Mesendoderm (in vitro differentiated cells): ENCODE results near the gene GRK7.
A peak's percentile ranks its signal among the peaks of the same experiment; 100 is the strongest.

Experiments
- DNase-seq: peaks from one replicate; pipeline ENCODE4 v3.0.0; 2013
- H2AK5ac ChIP-seq: 2 replicates; pipeline ENCODE4 v1.6.1; 2013; ENCODE audit warnings: low read length, inconsistent platforms
- H2BK120ac ChIP-seq: 2 replicates; pipeline ENCODE4 v1.6.1; 2013; ENCODE audit warnings: low read depth, mild to moderate bottlenecking, low read length, moderate library complexity, mixed read lengths
- H2BK15ac ChIP-seq: replicated peaks from 2 replicates; pipeline ENCODE4 v1.6.1; 2013; ENCODE audit warnings: low read depth, mild to moderate bottlenecking, moderate library complexity
- H2BK5ac ChIP-seq: 2 replicates; pipeline ENCODE4 v1.6.1; 2013; ENCODE audit warnings: low read length, inconsistent platforms
- H3K18ac ChIP-seq: 2 replicates; pipeline ENCODE4 v1.6.1; 2013; ENCODE audit warnings: mild to moderate bottlenecking, low read length, mixed read lengths
- H3K23ac ChIP-seq: one replicate; pipeline ENCODE4 v1.6.1; 2013; ENCODE audit warnings: low read length
- H3K27ac ChIP-seq: 2 replicates; pipeline ENCODE4 v1.5.1; 2013; ENCODE audit warnings: low read depth, mild to moderate bottlenecking, inconsistent platforms, low read length, moderate library complexity
- H3K27me3 ChIP-seq: 2 replicates; pipeline ENCODE4 v1.6.1; 2013; ENCODE audit warnings: low read length, control low read depth, mild to moderate bottlenecking, inconsistent platforms; ENCODE audit not compliant: insufficient read depth, poor library complexity
- H3K36me3 ChIP-seq: 2 replicates; pipeline ENCODE4 v1.6.1; 2013; ENCODE audit warnings: low read length, inconsistent platforms; ENCODE audit not compliant: control insufficient read depth, insufficient read depth
- H3K4ac ChIP-seq: one replicate; pipeline ENCODE4 v1.6.1; 2013; ENCODE audit warnings: low read depth, mild to moderate bottlenecking, low read length, moderate library complexity
- H3K4me1 ChIP-seq: 2 replicates; pipeline ENCODE4 v1.6.1; 2013; ENCODE audit warnings: low read depth, low read length, inconsistent platforms; ENCODE audit not compliant: control insufficient read depth
- H3K4me2 ChIP-seq: 2 replicates; pipeline ENCODE4 v1.6.1; 2013; ENCODE audit warnings: low read length
- H3K4me3 ChIP-seq: 2 replicates; pipeline ENCODE4 v1.5.1; 2013; ENCODE audit warnings: mild to moderate bottlenecking, low read length
- H3K56ac ChIP-seq: one replicate; pipeline ENCODE4 v1.6.1; 2013; ENCODE audit warnings: low read length
- H3K79me1 ChIP-seq: 2 replicates; pipeline ENCODE4 v1.6.1; 2013; ENCODE audit warnings: low read length, inconsistent platforms
- H3K79me2 ChIP-seq: 2 replicates; pipeline ENCODE4 v1.6.1; 2013; ENCODE audit warnings: mild to moderate bottlenecking, low read length; ENCODE audit not compliant: control insufficient read depth, insufficient read depth
- H3K9ac ChIP-seq: 2 replicates; pipeline ENCODE4 v1.6.1; 2013; ENCODE audit warnings: low read length, inconsistent platforms
- H4K5ac ChIP-seq: one replicate; pipeline ENCODE4 v1.6.1; 2013; ENCODE audit warnings: low read length
- H4K8ac ChIP-seq: one replicate; pipeline ENCODE4 v1.6.1; 2013; ENCODE audit warnings: low read depth, mild to moderate bottlenecking, control low read depth, low read length, moderate library complexity
- WGBS: extraction: QIAGEN DNeasy Blood & Tissue Kit; methylation state at CpG from one replicate; pipeline ENCODE4 v1.1.7; 2013; ENCODE audit warnings: low lambda C conversion rate, missing lambda C conversion rate; ENCODE audit not compliant: insufficient coverage; ENCODE audit errors: extremely low coverage; 5-methylcytosine and 5-hydroxymethylcytosine counted together

Gene GRK7

DNA sequence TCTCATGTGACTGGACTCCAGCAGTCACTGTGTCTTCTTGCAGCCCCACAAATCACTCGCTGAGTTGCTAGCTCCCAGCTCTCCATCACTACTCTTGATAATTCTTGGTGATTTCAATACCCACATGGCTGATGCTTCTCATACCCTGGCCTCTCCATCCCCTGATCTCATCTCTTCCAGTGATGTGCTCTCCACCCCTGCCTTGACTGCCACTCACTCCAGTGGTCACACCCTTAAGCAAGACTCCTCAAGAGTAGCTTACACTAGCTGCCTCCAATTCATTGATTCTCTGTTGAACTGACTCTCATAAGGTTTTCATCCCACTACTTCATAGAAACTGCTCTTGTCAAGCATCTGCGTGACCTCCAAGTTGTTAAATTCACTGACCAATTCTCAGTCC is 837 bp downstream of the GRK7 start:
- H4K8ac ChIP-seq, result no peak overlapping the region
- H3K4ac ChIP-seq, result no peak overlapping the region
- H4K5ac ChIP-seq, result no peak overlapping the region
- H3K27me3 ChIP-seq, result no peaks in the 10 kb centered on the region
- H3K36me3 ChIP-seq, result no peaks in the 10 kb centered on the region
- H2BK15ac ChIP-seq, result no peak overlapping the region
- no peak overlapping the region for H3K27ac ChIP-seq
- H3K4me3 ChIP-seq, result no peak overlapping the region
- no peak overlapping the region for H3K23ac ChIP-seq
- H3K9ac ChIP-seq, result no peak overlapping the region
- H2BK5ac ChIP-seq, result no peak overlapping the region
- H3K18ac ChIP-seq, result no peak overlapping the region
- no peaks in the 10 kb centered on the region for H3K79me1 ChIP-seq
- no peaks in the 10 kb centered on the region for H3K79me2 ChIP-seq
- DNase-seq, result no peak
- H2AK5ac ChIP-seq, result no peak overlapping the region
- no peak overlapping the region for H2BK120ac ChIP-seq
- no peak overlapping the region for H3K4me2 ChIP-seq
- H3K56ac ChIP-seq, result no peak overlapping the region
- H3K4me1 ChIP-seq, result no peaks in the 10 kb centered on the region
- no CpG with 5 or more reads among the region's 2 CpGs for WGBS

DNA sequence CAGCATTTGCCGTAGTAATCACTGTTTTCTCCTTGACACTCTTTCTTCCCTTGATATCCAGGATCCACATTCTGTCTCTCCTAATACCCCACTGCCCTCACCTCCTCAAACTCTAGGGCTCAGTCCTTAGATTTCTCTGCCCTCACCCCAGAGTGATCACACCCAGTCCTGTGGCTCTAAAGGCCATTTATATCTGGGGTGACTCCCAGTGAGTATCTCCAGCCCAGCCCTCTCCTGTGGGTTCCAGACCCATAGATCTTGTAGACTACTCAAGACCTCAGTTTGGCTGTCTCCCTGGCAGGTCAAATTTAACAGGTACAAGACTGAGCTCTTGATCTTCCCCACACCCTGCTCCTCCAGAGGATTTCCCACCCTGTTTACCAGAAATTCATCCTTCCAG is 1.3 kb downstream of the GRK7 start:
- Histone ChIP-seq H3K4me3 (no peak overlapping the region), H3K4me1 (no peaks in the 10 kb centered on the region), H2BK120ac (no peak overlapping the region), H3K18ac (no peak overlapping the region), H3K79me2 (no peaks in the 10 kb centered on the region), H4K5ac (no peak overlapping the region), H4K8ac (no peak overlapping the region), H3K36me3 (no peaks in the 10 kb centered on the region), H3K9ac (no peak overlapping the region), H3K27ac (no peak overlapping the region), H2BK15ac (no peak overlapping the region), H2BK5ac (no peak overlapping the region), H3K56ac (no peak overlapping the region), H2AK5ac (no peak overlapping the region), H3K79me1 (no peaks in the 10 kb centered on the region), H3K4ac (no peak overlapping the region), H3K23ac (no peak overlapping the region), H3K4me2 (no peak overlapping the region), H3K27me3 (no peaks in the 10 kb centered on the region)
- no CpG with 5 or more reads among the region's 1 CpG for WGBS
- DNase-seq, result no peak

DNA sequence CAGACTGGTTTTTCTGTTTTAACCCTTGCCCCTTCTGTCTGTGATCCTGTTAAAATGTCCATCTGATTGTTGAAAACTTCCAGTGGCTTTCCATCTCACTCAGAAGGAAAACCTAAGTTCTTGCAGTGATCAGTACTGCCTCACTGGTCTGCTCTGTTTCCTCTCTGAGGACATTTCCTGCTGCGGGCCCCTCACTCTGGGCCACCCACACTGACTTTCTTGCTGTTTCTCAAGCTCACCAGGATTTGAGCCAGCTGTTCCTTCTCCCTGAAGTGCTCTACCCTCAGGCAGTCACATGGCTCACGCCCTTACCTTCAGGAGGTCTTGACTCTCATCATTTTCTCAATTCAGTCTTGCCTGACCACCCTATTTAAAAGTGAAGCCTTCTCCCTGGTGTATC is 1.8 kb downstream of the GRK7 start:
- Histone ChIP-seq H4K8ac (no peak overlapping the region), H3K4ac (no peak overlapping the region), H3K18ac (no peak overlapping the region), H3K27ac (no peak overlapping the region), H3K4me2 (no peak overlapping the region), H3K79me2 (no peaks in the 10 kb centered on the region), H2BK120ac (no peak overlapping the region), H3K23ac (no peak overlapping the region), H3K4me3 (no peak overlapping the region), H3K56ac (no peak overlapping the region), H3K27me3 (no peaks in the 10 kb centered on the region), H3K36me3 (no peaks in the 10 kb centered on the region), H3K79me1 (no peaks in the 10 kb centered on the region), H2AK5ac (no peak overlapping the region), H2BK15ac (no peak overlapping the region), H4K5ac (no peak overlapping the region), H3K4me1 (no peaks in the 10 kb centered on the region), H3K9ac (no peak overlapping the region), H2BK5ac (no peak overlapping the region)
- DNase-seq, result no peak
- no CpG with 5 or more reads among the region's 2 CpGs for WGBS

GRCh38 chr3:141767066-141767465 is 3.9 kb downstream of the GRK7 start:
- no peak overlapping the region for H3K4me2 ChIP-seq
- no peak overlapping the region for H3K4me3 ChIP-seq
- H3K79me2 ChIP-seq, result no peaks in the 10 kb centered on the region
- no peak overlapping the region for H3K56ac ChIP-seq
- WGBS, result no CpG with 5 or more reads among the region's 2 CpGs
- no peaks in the 10 kb centered on the region for H3K36me3 ChIP-seq
- no peak overlapping the region for H2BK120ac ChIP-seq
- no peak overlapping the region for H2AK5ac ChIP-seq
- H2BK5ac ChIP-seq, result no peak overlapping the region
- no peaks in the 10 kb centered on the region for H3K4me1 ChIP-seq
- H3K27me3 ChIP-seq, result no peaks in the 10 kb centered on the region
- no peak overlapping the region for H4K5ac ChIP-seq
- H3K79me1 ChIP-seq, result no peaks in the 10 kb centered on the region
- H3K18ac ChIP-seq, result no peak overlapping the region
- H3K9ac ChIP-seq, result no peak overlapping the region
- H3K4ac ChIP-seq, result no peak overlapping the region
- no peak overlapping the region for H3K27ac ChIP-seq
- H2BK15ac ChIP-seq, result no peak overlapping the region
- no peak overlapping the region for H4K8ac ChIP-seq
- no peak overlapping the region for H3K23ac ChIP-seq
- no peak for DNase-seq

DNA sequence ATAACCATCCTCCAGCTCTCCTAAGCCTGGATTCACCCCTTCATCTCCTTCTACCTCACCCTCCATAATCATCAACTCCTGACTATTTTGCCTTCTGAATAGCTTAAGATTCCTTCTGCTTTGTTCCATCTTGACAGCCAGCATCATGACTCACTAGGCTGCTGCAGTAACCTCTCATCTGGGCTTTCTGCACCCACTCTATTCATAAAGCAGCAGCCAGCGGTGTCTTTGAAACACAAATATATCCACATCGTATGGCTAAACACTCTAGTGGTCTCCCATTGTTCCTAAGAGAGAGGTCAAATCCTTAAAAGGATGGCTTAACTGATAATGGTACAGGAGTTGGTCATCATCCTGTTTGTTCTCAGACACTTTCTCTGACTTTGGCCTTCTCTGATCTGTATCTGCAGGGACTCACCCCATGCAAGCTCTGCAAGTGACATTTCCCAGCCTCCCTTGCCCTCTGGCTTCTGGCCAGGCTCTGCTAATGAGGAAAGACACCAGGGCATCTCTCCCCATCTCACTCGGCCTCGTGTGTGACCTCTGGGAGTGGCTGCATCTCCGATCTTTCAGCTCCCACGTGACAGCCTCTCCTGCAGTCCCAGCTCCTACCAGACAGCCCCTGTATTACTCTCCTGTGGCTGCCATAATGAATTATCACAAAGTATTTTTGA is 6.2 kb downstream of the GRK7 start:
- H3K4me1 ChIP-seq, result no peaks in the 10 kb centered on the region
- no peaks in the 10 kb centered on the region for H3K79me2 ChIP-seq
- H2BK15ac ChIP-seq, result no peak overlapping the region
- H3K4me2 ChIP-seq, result no peak overlapping the region
- no peak overlapping the region for H3K18ac ChIP-seq
- WGBS, result no CpG with 5 or more reads among the region's 6 CpGs
- H3K27ac ChIP-seq, result no peak overlapping the region
- H3K4ac ChIP-seq, result no peak overlapping the region
- H2BK5ac ChIP-seq, result no peak overlapping the region
- DNase-seq, result peak; percentile 57
- no peak overlapping the region for H2BK120ac ChIP-seq
- no peak overlapping the region for H3K23ac ChIP-seq
- no peak overlapping the region for H3K9ac ChIP-seq
- H4K8ac ChIP-seq, result no peak overlapping the region
- no peak overlapping the region for H4K5ac ChIP-seq
- no peak overlapping the region for H2AK5ac ChIP-seq
- H3K36me3 ChIP-seq, result no peaks in the 10 kb centered on the region
- H3K56ac ChIP-seq, result no peak overlapping the region
- no peaks in the 10 kb centered on the region for H3K79me1 ChIP-seq
- H3K27me3 ChIP-seq, result no peaks in the 10 kb centered on the region
- H3K4me3 ChIP-seq, result no peak overlapping the region

- Histone ChIP-seq H3K36me3 (no peaks in the 10 kb centered on the region), H3K18ac (no peak overlapping the region), H2BK15ac (no peak overlapping the region), H3K9ac (no peak overlapping the region), H3K4me1 (no peaks in the 10 kb centered on the region), H3K79me2 (no peaks in the 10 kb centered on the region), H3K4me2 (no peak overlapping the region), H2BK5ac (no peak overlapping the region), H4K8ac (no peak overlapping the region), H3K4me3 (no peak overlapping the region), H3K27ac (no peak overlapping the region), H3K56ac (no peak overlapping the region), H3K27me3 (no peaks in the 10 kb centered on the region), H3K23ac (no peak overlapping the region), H3K4ac (no peak overlapping the region), H3K79me1 (no peaks in the 10 kb centered on the region), H2AK5ac (no peak overlapping the region), H2BK120ac (no peak overlapping the region), H4K5ac (no peak overlapping the region)
- WGBS, result no CpG with 5 or more reads among the region's 6 CpGs
- no peak for DNase-seq
These were observed 10.5 kb downstream of the GRK7 start for GRCh38 chr3:141773676-141774075.
